PC-3 (cell line): ENCODE data around the gene TNFAIP8L3.

Source experiments
- EZH2 ChIP-seq: fragments of 300-600 bp; sonication (generic); IDR thresholded peaks from one replicate; pipeline ENCODE4 v1.6.1; 2017; ENCODE audit warnings: antibody characterized with exemption, mild to moderate bottlenecking, low read length; ENCODE audit not compliant: unreplicated experiment
- EZH2phosphoT487 ChIP-seq: fragments of 300-600 bp; sonication (generic); IDR thresholded peaks from 2 replicates; pipeline ENCODE4 v1.6.1; 2018; ENCODE audit warnings: mild to moderate bottlenecking, antibody characterized with exemption, low read length, borderline replicate concordance
- TF ChIP-seq, protein P1 (sequence below): fragments of 300-600 bp; sonication (generic); conservative IDR thresholded peaks from 2 replicates; pipeline ENCODE4 v1.5.1; 2017; ENCODE audit warnings: antibody characterized with exemption, low read depth, mild to moderate bottlenecking, low read length

DNA sequence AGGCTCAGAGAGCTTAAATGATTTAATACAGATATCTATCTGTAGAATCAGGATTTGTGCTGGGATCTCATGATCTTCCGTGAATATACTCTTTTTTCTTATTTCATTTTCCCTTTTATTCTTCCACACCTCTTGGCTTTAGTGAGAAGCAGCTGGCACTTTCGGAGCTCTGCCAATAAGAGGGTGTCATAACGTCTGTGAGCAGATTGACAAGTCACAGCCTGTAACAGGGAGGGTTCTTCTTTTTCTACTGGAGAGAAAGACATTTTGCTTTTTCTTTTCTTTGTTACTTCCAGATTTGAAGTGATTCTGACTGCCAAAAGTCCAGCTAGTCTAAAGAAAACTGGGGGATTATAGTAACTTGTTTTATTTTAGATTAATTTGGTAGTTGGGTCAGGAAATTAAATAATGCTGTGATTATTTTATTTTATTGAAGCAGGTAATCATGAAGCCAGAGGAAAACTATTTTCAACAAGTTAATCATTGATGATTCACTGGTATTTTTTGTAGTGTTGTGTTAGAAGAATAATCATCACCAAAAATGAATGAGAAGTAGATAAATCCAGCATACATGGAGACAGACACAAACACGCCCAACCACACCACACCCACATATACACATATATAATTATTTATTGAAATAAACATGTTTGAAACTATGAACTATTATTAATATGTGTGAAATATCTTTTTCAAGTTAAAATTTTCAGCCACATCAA, 69.8 kb downstream of the TNFAIP8L3 start:
- TF ChIP-seq, protein P1, sequence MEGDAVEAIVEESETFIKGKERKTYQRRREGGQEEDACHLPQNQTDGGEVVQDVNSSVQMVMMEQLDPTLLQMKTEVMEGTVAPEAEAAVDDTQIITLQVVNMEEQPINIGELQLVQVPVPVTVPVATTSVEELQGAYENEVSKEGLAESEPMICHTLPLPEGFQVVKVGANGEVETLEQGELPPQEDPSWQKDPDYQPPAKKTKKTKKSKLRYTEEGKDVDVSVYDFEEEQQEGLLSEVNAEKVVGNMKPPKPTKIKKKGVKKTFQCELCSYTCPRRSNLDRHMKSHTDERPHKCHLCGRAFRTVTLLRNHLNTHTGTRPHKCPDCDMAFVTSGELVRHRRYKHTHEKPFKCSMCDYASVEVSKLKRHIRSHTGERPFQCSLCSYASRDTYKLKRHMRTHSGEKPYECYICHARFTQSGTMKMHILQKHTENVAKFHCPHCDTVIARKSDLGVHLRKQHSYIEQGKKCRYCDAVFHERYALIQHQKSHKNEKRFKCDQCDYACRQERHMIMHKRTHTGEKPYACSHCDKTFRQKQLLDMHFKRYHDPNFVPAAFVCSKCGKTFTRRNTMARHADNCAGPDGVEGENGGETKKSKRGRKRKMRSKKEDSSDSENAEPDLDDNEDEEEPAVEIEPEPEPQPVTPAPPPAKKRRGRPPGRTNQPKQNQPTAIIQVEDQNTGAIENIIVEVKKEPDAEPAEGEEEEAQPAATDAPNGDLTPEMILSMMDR, result no peak
- TF ChIP-seq EZH2, result no peak
- no peak for TF ChIP-seq EZH2phosphoT487
